Measurements from ENCODE around the gene CDAN1. TPM values are rescaled to one million over a fixed set of nuclear protein-coding genes. Genes with fewer than 3 reads are reported as not detected.
"Not testable (repeated sequence)": the region's sequence is repeated elsewhere in the genome, so short reads cannot be mapped to it uniquely, and the experiment has no call there.

The CDAN1 gene
- total RNA-seq, 2 donors from 2014 or later: 3.5 to 6.1 TPM

- Histone ChIP-seq H3K27me3 (no peaks in the 10 kb centered on the region), H3K36me3 (peaks cover 73% of the 10 kb centered on the region), H3K4me1 (no peaks in the 10 kb centered on the region), H3K4me3 (no peak overlapping the region), H3K9me3 (no peaks in the 10 kb centered on the region), H3K27ac (no peak overlapping the region)
- TF ChIP-seq, protein P1, sequence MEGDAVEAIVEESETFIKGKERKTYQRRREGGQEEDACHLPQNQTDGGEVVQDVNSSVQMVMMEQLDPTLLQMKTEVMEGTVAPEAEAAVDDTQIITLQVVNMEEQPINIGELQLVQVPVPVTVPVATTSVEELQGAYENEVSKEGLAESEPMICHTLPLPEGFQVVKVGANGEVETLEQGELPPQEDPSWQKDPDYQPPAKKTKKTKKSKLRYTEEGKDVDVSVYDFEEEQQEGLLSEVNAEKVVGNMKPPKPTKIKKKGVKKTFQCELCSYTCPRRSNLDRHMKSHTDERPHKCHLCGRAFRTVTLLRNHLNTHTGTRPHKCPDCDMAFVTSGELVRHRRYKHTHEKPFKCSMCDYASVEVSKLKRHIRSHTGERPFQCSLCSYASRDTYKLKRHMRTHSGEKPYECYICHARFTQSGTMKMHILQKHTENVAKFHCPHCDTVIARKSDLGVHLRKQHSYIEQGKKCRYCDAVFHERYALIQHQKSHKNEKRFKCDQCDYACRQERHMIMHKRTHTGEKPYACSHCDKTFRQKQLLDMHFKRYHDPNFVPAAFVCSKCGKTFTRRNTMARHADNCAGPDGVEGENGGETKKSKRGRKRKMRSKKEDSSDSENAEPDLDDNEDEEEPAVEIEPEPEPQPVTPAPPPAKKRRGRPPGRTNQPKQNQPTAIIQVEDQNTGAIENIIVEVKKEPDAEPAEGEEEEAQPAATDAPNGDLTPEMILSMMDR (IDR thresholded peaks at IDR 0.05): no peak
- no peak for DNase-seq (ENCODE audit: low spot score)
Observed at GRCh38 chr15:42686281-42686680, 50.6 kb downstream of the CDAN1 start.

GRCh38 chr15:42681119-42681518 lies 55.8 kb downstream of the CDAN1 start:
- Histone ChIP-seq H3K27ac (no peak overlapping the region), H3K4me1 (peaks cover 0 to 13% of the 10 kb centered on the region in 2 donors), H3K36me3 (peaks cover 80% of the 10 kb centered on the region), H3K27me3 (no peaks in the 10 kb centered on the region), H3K4me3 (no peak overlapping the region), H3K9me3 (no peaks in the 10 kb centered on the region)
- TF ChIP-seq, protein P1 (IDR thresholded peaks at IDR 0.05): no peak
- no peak for DNase-seq (ENCODE audit: low spot score)

- H3K4me3 ChIP-seq; DNase-seq (ENCODE audit: low spot score); H3K27me3 ChIP-seq; H3K27ac ChIP-seq; H3K9me3 ChIP-seq: not testable (repeated sequence)
- Histone ChIP-seq H3K36me3 (peaks cover 80% of the 10 kb centered on the region), H3K4me1 (peaks cover 0 to 13% of the 10 kb centered on the region in 2 donors)
Observed at GRCh38 chr15:42680142-42680482, 56.8 kb downstream of the CDAN1 start.

DNA sequence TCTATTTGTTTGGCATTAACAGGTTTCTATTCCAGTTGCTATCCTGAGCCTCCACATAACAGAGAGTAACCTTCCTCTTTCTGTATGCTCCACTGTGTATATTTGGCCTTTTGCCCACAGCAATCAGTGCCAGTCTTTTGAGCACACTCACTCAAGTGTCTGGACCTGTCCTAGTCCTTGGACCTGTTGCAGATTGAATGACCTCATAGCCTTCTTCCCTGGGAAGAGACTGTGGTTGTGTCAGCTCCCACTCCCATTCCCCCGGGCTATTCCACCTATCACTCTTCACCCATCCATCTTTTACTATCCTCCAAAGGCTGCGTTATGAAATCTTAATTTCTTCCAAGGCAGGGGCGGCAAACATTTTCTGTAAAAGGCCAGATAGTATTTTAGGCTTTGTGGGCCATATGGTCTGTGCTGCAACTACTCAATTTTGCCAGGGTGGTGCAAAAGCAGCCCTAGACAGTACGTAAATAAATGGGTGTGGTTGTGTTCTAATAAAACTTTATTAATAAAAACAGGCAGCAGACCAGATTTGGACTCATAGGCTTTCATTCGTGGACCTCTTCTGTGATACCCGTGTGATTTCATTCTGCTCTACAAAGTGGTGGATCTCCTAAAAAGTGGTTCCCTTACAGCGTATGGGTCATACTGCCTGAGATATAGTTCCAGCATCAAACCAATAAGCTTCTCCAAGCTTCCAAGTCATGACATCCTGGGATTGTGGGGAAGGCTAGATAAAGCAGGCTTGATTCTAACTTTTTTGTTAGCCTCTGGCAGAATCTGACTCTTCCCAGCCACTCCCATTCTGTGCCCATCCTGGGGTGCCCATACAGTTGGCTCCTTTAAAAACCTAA lies 57.4 kb downstream of the CDAN1 start:
- Histone ChIP-seq H3K9me3 (no peaks in the 10 kb centered on the region), H3K36me3 (peaks cover 80% of the 10 kb centered on the region), H3K27me3 (no peaks in the 10 kb centered on the region), H3K27ac (no peak overlapping the region), H3K4me1 (peaks cover 0 to 13% of the 10 kb centered on the region in 2 donors), H3K4me3 (no peak overlapping the region)
- no peak for DNase-seq (ENCODE audit: low spot score)
- TF ChIP-seq, protein P1 (IDR thresholded peaks at IDR 0.05): no peak

DNA sequence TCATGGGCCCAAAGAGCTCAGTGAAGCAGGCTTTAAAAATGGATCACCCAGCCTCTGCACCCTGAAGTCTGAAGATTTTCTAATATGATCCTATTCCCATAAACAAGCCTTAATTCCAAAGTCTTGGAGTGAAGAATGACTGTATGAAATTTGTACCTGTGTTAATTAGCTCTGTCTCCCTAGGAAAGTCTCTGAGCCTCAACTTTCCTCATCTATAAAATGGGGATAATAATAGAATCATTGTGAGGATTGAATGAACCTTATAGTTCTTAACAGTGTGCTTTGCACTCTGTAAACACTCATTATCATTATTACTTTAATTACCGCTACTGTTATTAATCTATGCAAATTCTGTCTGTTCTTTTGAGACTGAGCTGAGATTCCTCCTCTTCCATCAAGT lies 61.9 kb downstream of the CDAN1 start:
- no peak overlapping the region for H3K4me3 ChIP-seq
- TF ChIP-seq, protein P1 (IDR thresholded peaks at IDR 0.05): no peak
- no peaks in the 10 kb centered on the region for H3K27me3 ChIP-seq
- peaks cover 0 to 13% of the 10 kb centered on the region in 2 donors for H3K4me1 ChIP-seq
- H3K27ac ChIP-seq: no peak overlapping the region
- DNase-seq (ENCODE audit: low spot score): no peak
- peaks cover 70% of the 10 kb centered on the region for H3K36me3 ChIP-seq
- H3K9me3 ChIP-seq: no peaks in the 10 kb centered on the region

GRCh38 chr15:42674472-42674871 lies 62.5 kb downstream of the CDAN1 start:
- peaks cover 72% of the 10 kb centered on the region for H3K36me3 ChIP-seq
- TF ChIP-seq, protein P1 (IDR thresholded peaks at IDR 0.05): no peak
- no peak for DNase-seq (ENCODE audit: low spot score)

More at GRCh38 chr15:42674472-42674871, 62.5 kb downstream of the CDAN1 start:
- Histone ChIP-seq H3K27me3 (no peaks in the 10 kb centered on the region), H3K4me3 (no peak overlapping the region), H3K4me1 (peaks cover 0 to 13% of the 10 kb centered on the region in 2 donors), H3K27ac (no peak overlapping the region), H3K9me3 (no peaks in the 10 kb centered on the region)

Other genes with a start within 250 kb of the CDAN1 start
- gene ZNF106, start 246.0 kb downstream of the CDAN1 start, total RNA-seq: 100 to 1,000 TPM; 332 to 619 TPM
- gene SNAP23, start 241.5 kb downstream of the CDAN1 start, total RNA-seq: 10 to 100 TPM; 37.3 to 38.1 TPM
- 10 to 100 TPM in 1 of 2 donors, 1 to 10 TPM in 1; 6.7 to 12.4 TPM for gene LRRC57, start 188.3 kb downstream of the CDAN1 start, total RNA-seq
- 10 to 100 TPM; 21.5 to 23.0 TPM for gene HAUS2, start 188.3 kb downstream of the CDAN1 start, total RNA-seq
- gene STARD9, start 161.5 kb downstream of the CDAN1 start, total RNA-seq: 1 to 10 TPM; 8.3 to 8.8 TPM
- 10 to 100 TPM; 16.3 to 19.7 TPM for gene TTBK2, start 183.7 kb upstream of the CDAN1 start, total RNA-seq